Measurements from ENCODE around the gene DAPK2. TPM values are rescaled to one million over a fixed set of nuclear protein-coding genes. Genes with fewer than 3 reads are reported as not detected.

DAPK2 gene
- total RNA-seq = 10 to 100 TPM; 28.5 to 70.8 (median 52.7) TPM

- intact Hi-C loops (cut with DNase I; ENCODE audit: low total_unique reads) (loop anchor here (1.0 to 5.0 kb wide), 5 partner anchors 79 to 294 kb away; no protein-coding TSS in a partner anchor), in situ Hi-C loops (cut with MboI; ENCODE audit: low sequenced_read_pairs in 4 of 4) (no loop called here)
- Histone ChIP-seq H3K4me3 (peak within 1 kb of the TSS; percentile 73 to 83 (median 81)), H3K27me3 (no peaks in the 10 kb centered on the region), H3K4me1 (peaks cover 32 to 44% of the 10 kb centered on the region in 2 donors), H3K9me3 (no peaks in the 10 kb centered on the region), H3K36me3 (no peaks in the 10 kb centered on the region), H3K27ac (peak within 1 kb of the TSS; percentile 87 to 93 (median 91))
- ATAC-seq (peak; percentile 73 to 77), DNase-seq (peak; percentile 49 to 71)
- peak; percentile 76 to 98 (median 90) for TF ChIP-seq CTCF (IDR thresholded peaks at IDR 0.05 in 4 of 5, conservative IDR thresholded peaks at IDR 0.05 in 1 of 5)
- peak; percentile 68 to 73 for TF ChIP-seq POLR2A (IDR thresholded peaks at IDR 0.05)
Observed at GRCh38 chr15:64046421-64047153, at the start of gene DAPK2. TSS of gene DAPK2 (minus strand) at chr15:64046485. CDS start at chr15:64040261, 6,224 bp downstream.

- Histone ChIP-seq H3K27me3 (no peaks in the 10 kb centered on the region), H3K4me1 (peaks cover 64 to 73% of the 10 kb centered on the region in 2 donors), H3K9me3 (no peaks in the 10 kb centered on the region), H3K27ac (peak overlapping the region; percentile 91 to 96 (median 93)), H3K36me3 (no peaks in the 10 kb centered on the region), H3K4me3 (peak overlapping the region; percentile 83 to 98 (median 96))
- no peak for ATAC-seq
- TF ChIP-seq POLR2A (IDR thresholded peaks at IDR 0.05) (no peak), CTCF (IDR thresholded peaks at IDR 0.05 in 4 of 5, conservative IDR thresholded peaks at IDR 0.05 in 1 of 5) (no peak)
- no peak for DNase-seq
- intact Hi-C loops (cut with DNase I; ENCODE audit: low total_unique reads) = loop anchor here (5.0 to 10.0 kb wide), 2 partner anchors 78 to 591 kb away; partner anchors contain the start of gene USP3
- in situ Hi-C loops (cut with MboI; ENCODE audit: low sequenced_read_pairs in 4 of 4) = loop anchor here in 1 of 4 donors (25.0 kb wide), 1 partner anchor 583 kb away; the partner anchor contains the start of gene USP3
Observed at GRCh38 chr15:64095431-64095794, 49.1 kb upstream of the DAPK2 start.

DNA sequence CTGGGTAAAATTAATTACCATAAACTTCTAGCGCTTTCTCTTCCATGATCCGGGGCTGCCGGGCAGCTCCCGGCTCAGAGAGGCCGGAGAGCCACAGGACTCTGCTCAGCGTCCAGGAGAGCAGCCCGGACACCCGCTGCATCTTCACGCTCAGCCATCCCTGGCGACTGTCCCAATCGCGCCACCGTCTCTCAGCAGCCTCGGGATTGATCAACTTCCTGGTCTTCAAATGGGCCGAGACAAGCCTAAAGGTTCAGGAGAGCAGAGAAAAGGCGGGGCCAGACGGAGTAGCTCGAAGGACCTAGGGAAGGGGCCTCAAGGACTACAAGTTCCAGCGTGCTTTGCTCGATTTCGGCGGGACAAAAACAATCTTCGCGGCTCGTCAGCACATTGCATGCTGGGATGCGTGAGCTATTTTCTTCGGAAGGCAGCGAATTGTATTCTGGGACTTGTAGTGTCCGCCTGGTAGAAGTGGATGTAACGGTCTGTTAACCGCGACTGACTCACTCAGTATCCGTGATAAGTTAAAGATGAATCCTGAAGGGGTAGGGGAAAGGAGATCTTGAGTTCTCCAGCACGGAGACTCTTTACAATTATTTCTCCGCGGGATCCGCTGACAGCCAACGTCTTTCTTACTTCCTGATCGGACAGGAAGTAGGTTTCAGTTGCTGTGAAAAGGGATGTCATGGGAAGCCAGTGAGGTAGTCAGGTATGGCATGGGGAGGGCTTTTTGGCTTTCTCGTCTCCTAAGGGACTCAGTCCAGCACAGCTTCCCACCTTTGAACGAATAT lies 47.5 kb upstream of the DAPK2 start, which contains the start of gene CIAO2A:
Gene CIAO2A, minus strand, starts transcription at position 212 of the 791 bp plus-strand sequence. Its CDS starts 70 bp downstream, at position 142.
- DNase-seq (peak; percentile 96 to 97), ATAC-seq (peak; percentile 81 to 85)
- no peaks in the 10 kb centered on the region for H3K27me3 ChIP-seq
- peaks cover 62 to 65% of the 10 kb centered on the region in 2 donors for H3K4me1 ChIP-seq
- H3K9me3 ChIP-seq = no peaks in the 10 kb centered on the region
- H3K27ac ChIP-seq = peak within 1 kb of the TSS; percentile 91 to 96 (median 93)
- in situ Hi-C loops (cut with MboI; ENCODE audit: low sequenced_read_pairs in 4 of 4) = loop anchor here in 1 of 4 donors (25.0 kb wide), 1 partner anchor 582 kb away; the partner anchor contains the start of gene USP3
- TF ChIP-seq CTCF (IDR thresholded peaks at IDR 0.05 in 4 of 5, conservative IDR thresholded peaks at IDR 0.05 in 1 of 5) (no peak), POLR2A (IDR thresholded peaks at IDR 0.05) (peak; percentile 79 to 84)
- intact Hi-C loops (cut with DNase I; ENCODE audit: low total_unique reads) = loop anchor here (1.0 to 10.0 kb wide), 2 partner anchors 261 to 589 kb away; partner anchors contain the start of genes HERC1 and USP3
- peak within 1 kb of the TSS; percentile 74 to 85 (median 77) for H3K4me3 ChIP-seq
- H3K36me3 ChIP-seq = no peaks in the 10 kb centered on the region

DNA sequence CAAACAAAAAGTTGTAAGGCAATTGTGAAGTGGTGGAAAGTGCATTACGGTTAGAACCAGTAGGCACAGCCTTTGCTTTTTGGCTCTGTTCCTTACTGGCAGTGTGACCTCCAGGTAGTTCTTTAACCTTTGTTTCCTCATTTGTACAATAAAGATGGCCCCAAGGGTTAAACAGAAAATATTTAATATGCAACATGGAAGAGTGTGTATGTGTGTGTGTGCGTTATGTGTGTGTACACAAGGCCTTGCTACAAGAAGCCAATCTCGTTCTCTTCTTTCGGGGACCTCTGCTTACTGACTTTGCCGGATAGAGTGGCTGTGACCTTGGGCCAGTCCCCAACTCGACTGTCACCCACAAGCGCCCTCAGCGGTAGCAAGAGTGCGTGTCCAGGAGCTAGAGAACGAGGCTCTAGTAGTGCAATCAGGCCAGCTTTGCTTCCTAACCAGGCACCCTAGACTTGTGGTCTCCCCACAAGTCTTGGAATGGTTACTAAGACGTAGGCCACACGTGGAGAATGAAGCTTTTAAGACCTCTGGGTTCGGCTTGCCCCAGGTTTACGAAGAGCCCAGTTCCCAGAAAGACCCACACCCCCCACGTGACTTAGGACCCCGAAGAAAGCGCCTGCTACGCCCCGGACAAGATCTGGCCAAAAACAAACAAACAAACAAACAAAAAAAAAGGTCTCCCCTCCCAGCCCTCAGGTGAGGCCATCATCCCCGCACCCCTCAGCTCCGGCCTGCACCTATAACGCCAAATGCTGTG lies 46.8 kb upstream of the DAPK2 start:
- intact Hi-C loops (cut with DNase I; ENCODE audit: low total_unique reads) (loop anchor here (1.0 to 10.0 kb wide), 3 partner anchors 22 to 588 kb away; partner anchors contain the start of genes HERC1 and USP3), in situ Hi-C loops (cut with MboI; ENCODE audit: low sequenced_read_pairs in 4 of 4) (loop anchor here in 1 of 4 donors (25.0 kb wide), 1 partner anchor 581 kb away; the partner anchor contains the start of gene USP3)
- TF ChIP-seq POLR2A (IDR thresholded peaks at IDR 0.05) (no peak), CTCF (IDR thresholded peaks at IDR 0.05 in 4 of 5, conservative IDR thresholded peaks at IDR 0.05 in 1 of 5) (peak in 1 of 5 experiments; percentile 11)
- no peaks in the 10 kb centered on the region for H3K27me3 ChIP-seq
- peaks cover 0 to 5% of the 10 kb centered on the region in 2 donors for H3K36me3 ChIP-seq
- DNase-seq (peak; percentile 43 to 74), ATAC-seq (peak; percentile 25 to 51)
- peak overlapping the region; percentile 91 to 96 (median 93) for H3K27ac ChIP-seq
- H3K9me3 ChIP-seq = no peaks in the 10 kb centered on the region
- peak overlapping the region; percentile 74 to 85 (median 77) for H3K4me3 ChIP-seq
- peaks cover 57% of the 10 kb centered on the region in 2 donors for H3K4me1 ChIP-seq
